KG1 (cell line): ENCODE data around the gene MYO5B.
"Not testable (repeated sequence)": the region's sequence is repeated elsewhere in the genome, so short reads cannot be mapped to it uniquely, and the experiment has no call there.

ENCODE experiments used
- DNase-seq: peaks from one replicate; lab custom pipeline; 2025; lab: John Stamatoyannopoulos, UW

MYO5B gene

GRCh38 chr18:49854681-49855080 is 340.3 kb downstream of the MYO5B start:
- no peak for DNase-seq

- no peak for DNase-seq
Observed at GRCh38 chr18:49853436-49853835, 341.5 kb downstream of the MYO5B start.

GRCh38 chr18:49853011-49853410 is 341.9 kb downstream of the MYO5B start:
- DNase-seq, result no peak

- DNase-seq, result no peak
Observed at GRCh38 chr18:49851624-49852023, 343.3 kb downstream of the MYO5B start.

GRCh38 chr18:49850636-49851035 is 344.3 kb downstream of the MYO5B start:
- no peak for DNase-seq

- DNase-seq, result no peak
Observed at GRCh38 chr18:49849331-49850217, 345.4 kb downstream of the MYO5B start.

GRCh38 chr18:49848115-49848514 is 346.8 kb downstream of the MYO5B start:
- no peak for DNase-seq

GRCh38 chr18:49847524-49847923 is 347.4 kb downstream of the MYO5B start:
- DNase-seq, result no peak

- no peak for DNase-seq
Observed at GRCh38 chr18:49846718-49847470, 348.1 kb downstream of the MYO5B start.

GRCh38 chr18:49846361-49846662 is 348.6 kb downstream of the MYO5B start:
- DNase-seq, result no peak

GRCh38 chr18:49845629-49846360 is 349.2 kb downstream of the MYO5B start:
- no peak for DNase-seq

- DNase-seq, result no peak
Observed at GRCh38 chr18:49844903-49845302, 350.0 kb downstream of the MYO5B start.

GRCh38 chr18:49843778-49844625 is 350.9 kb downstream of the MYO5B start:
- DNase-seq, result no peak

GRCh38 chr18:49843131-49843530 is 351.8 kb downstream of the MYO5B start:
- DNase-seq, result no peak

- no peak for DNase-seq
Observed at GRCh38 chr18:49842656-49843055, 352.3 kb downstream of the MYO5B start.

- no peak for DNase-seq
Observed at GRCh38 chr18:49841236-49842217, 353.4 kb downstream of the MYO5B start.

GRCh38 chr18:49839012-49839411 is 355.9 kb downstream of the MYO5B start:
- no peak for DNase-seq

GRCh38 chr18:49838381-49838780 is 356.6 kb downstream of the MYO5B start:
- DNase-seq, result no peak

- DNase-seq, result no peak
Observed at GRCh38 chr18:49837889-49838288, 357.1 kb downstream of the MYO5B start.

GRCh38 chr18:49837316-49837835 is 357.6 kb downstream of the MYO5B start:
- DNase-seq, result not testable (repeated sequence)
